Measurements from ENCODE around the gene LTB. TPM values are rescaled to one million over a fixed set of nuclear protein-coding genes. Genes with fewer than 3 reads are reported as not detected.

Gene LTB
- total and polyA plus RNA-seq, 9 of the 15 experiments (the other 6 are each of a cell fraction or from before 2014, with no cell fraction given), result 0.07 to 0.51 TPM; not detected in 7

- TF ChIP-seq ZNF165 (CRISPR knock-in tag; IDR thresholded peaks at IDR 0.05; ENCODE audit: borderline replicate concordance) (no peak), TEAD2 (tag; IDR thresholded peaks at IDR 0.05) (no peak), SETDB1 (IDR thresholded peaks at IDR 0.05; ENCODE audit: low read length) (no peak), EGR1 (conservative IDR thresholded peaks at IDR 0.05) (no peak; the same call in 1 of the 2 replicates), PKNOX1 (IDR thresholded peaks at IDR 0.05) (no peak), ZFP36 (IDR thresholded peaks at IDR 0.05; ENCODE audit: low read depth, low read length, partially characterized antibody) (no peak), THAP7 (CRISPR knock-in tag; IDR thresholded peaks at IDR 0.05) (no peak; the same call in 1 of the 2 replicates), PHF20 (IDR thresholded peaks at IDR 0.05; ENCODE audit: partially characterized antibody) (peak; percentile 97), ZNF717 (CRISPR knock-in tag; IDR thresholded peaks at IDR 0.05) (no peak), FOSL1 (tag; conservative IDR thresholded peaks at IDR 0.05) (no peak), ZC3H8 (IDR thresholded peaks at IDR 0.05) (peak; percentile 67; the same call in 1 of the 2 replicates), POLR2G (IDR thresholded peaks at IDR 0.05; ENCODE audit: low read depth, low read length) (peak; percentile 93), HNRNPUL1 (IDR thresholded peaks at IDR 0.05; ENCODE audit: low read length) (no peak), HDAC2 (IDR thresholded peaks at IDR 0.05) (peak; percentile 89; the same call in 1 of the 2 replicates), ZEB2 (IDR thresholded peaks at IDR 0.05) (peak; percentile 27; the same call in 1 of the 2 replicates), CREB1 (IDR thresholded peaks at IDR 0.05) (no peak; the same call in none of the 2 replicates), CREB1 (CRISPR knock-in tag; IDR thresholded peaks at IDR 0.05) (0 out of 2 replicates have a peak, but pooled peaks have one; percentile 58), ZNF277 (CRISPR knock-in tag; IDR thresholded peaks at IDR 0.05; ENCODE audit: borderline replicate concordance) (no peak), ADNP (tag; IDR thresholded peaks at IDR 0.05) (no peak), TCFL5 (CRISPR knock-in tag; conservative IDR thresholded peaks at IDR 0.05) (no peak; the same call in 1 of the 2 replicates), E2F4 (CRISPR knock-in tag; IDR thresholded peaks at IDR 0.05; ENCODE audit: low read depth) (peak; percentile 78; the same call in 1 of the 2 replicates), KAT7 (CRISPR knock-in tag; IDR thresholded peaks at IDR 0.05; ENCODE audit: borderline replicate concordance) (peak; percentile 57; the same call in 1 of the 2 replicates), ZNF184 (CRISPR knock-in tag; IDR thresholded peaks at IDR 0.05) (no peak), CTCF (IDR thresholded peaks at IDR 0.05 in 2 of 3, conservative IDR thresholded peaks at IDR 0.05 in 1 of 3; ENCODE audit: insufficient read depth in 2 of 3, low read depth in 1 of 3, low read length in 3 of 3) (no peak)
Observed at GRCh38 chr6:31541658-31542521, 40.3 kb downstream of the LTB start, which contains the start of gene DDX39B (continued).

Data from K562 (cell line).